NCI-H2029 treated with DMSO at 0.1 percent for 48 hours (cell line): ENCODE results near the gene PLAC1.
A peak's percentile ranks its signal among the peaks of the same experiment; 100 is the strongest.

Experiments
- DNase-seq: peaks from one replicate; lab custom pipeline; 2025; lab: John Stamatoyannopoulos, UW

PLAC1 gene

DNA sequence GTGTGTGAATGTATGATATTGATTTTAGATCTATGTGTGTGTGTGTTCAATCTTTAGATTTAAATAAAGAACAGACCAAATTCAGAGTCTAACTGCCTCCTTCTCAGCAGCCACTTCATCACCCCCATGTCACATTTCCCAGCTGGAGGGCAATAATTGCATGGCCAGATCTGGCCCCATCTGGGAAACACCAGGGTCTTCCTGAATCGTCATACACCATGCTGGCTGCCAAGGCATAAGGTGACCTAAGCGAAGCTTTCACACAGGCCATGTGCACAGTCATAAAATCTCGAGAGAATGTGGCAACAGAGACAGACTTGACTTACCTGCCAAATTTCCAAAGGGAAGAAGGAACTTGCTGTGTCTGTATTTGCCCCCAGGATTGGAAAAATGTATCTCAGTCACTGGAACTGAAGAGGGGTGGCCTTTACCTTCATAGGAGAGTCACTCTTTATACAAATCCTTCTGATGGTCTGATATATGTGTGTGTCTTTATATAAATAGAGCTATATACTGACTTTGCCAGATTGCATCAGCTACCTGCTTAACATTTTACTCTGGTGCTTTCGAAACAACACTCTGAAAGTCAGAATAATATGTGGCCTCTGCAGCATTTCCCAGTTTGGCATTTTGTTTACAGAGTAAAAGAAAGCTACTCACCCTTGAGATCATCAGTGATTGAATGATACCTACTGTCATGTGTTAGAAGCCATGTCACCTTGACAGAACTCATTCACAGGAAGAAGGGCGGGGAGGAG lies at the start of gene PLAC1:
Gene PLAC1, minus strand, starts transcription at position 470 of the 758 bp plus-strand sequence. CDS start 91,789 bp downstream, outside the sequence.
- DNase-seq, result no peak

DNA sequence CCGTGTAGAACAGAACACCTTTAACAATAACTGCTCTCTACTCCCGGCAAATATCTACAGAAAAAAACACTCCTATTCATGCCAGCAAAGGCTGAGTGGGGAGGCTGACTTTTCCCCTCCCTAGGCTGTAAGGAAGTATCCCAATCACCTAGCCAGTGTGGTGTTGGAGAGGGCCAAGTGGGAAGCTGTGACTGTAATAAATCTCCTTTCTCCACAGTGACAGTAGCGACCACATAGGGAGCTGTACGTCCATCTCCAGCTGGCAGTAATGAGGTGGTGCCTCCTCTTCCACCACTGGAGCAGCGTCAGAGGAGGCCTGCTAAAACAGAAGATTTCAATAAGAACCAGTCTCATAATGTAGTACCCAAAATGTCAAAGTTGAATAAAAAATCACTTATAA lies 47.9 kb upstream of the PLAC1 start:
- no peak for DNase-seq

DNA sequence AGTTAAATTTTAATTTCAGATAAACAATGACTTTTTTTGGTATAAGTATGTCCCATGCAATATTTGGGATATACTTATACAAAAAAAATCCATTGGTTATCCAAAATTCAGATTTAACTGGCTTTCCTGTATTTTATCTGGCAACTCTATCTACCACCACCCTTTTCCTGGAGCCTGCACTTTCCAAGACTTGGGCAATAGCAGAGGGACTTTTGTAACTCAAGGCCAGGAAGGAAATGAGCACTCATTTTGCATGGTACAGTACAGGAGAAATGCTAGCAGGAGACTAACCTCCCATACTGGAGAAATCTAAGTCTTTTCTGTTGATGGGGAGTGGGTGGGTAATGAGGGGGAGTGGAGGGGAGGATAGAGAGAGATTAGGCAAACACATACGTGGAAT lies 37.7 kb upstream of the PLAC1 start:
- no peak for DNase-seq

DNA sequence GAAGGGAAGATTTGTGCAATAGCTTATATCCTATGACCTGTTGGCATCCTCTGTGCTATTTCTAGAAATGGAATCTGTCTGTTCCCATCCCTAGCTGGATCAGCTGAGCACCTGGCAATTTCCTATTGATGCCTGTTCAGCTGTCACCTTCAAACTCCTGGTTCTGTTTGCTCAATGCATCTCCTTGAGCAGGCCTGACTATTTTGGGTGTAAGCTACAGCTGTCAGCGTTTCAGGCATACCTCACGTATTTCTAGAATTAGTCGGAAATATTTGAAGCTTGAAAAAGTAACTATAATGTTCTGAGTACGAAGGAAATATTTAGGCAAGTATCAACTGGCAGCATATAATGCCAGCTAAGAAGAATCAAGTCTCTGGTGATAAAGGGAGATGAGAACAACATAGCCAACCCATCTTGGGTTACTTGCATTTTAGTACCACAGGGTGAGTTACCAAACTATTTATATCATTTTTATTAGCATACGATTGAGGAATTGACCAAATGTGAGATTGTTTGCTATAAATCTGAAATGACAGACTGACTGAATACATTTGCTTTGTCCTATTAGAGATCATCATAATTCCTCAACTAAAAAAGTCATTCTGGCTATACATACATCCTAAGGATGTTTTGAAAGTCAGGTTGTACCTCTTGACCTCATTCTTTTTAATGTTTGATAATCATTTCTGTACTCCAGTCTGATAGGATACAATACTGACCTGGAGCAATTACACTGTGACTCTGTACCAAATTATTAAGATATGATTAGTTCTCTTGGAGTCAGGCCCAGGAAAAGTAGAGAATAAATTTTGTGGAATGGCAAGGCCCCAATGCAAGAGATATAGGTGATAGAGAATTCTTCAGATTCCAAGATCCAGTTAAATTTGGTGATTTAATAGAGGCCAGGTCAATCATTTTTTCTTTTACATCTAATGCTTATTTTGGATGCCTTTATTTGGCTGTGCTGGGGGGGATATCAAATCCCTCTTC lies 36.4 kb upstream of the PLAC1 start:
- no peak for DNase-seq

DNA sequence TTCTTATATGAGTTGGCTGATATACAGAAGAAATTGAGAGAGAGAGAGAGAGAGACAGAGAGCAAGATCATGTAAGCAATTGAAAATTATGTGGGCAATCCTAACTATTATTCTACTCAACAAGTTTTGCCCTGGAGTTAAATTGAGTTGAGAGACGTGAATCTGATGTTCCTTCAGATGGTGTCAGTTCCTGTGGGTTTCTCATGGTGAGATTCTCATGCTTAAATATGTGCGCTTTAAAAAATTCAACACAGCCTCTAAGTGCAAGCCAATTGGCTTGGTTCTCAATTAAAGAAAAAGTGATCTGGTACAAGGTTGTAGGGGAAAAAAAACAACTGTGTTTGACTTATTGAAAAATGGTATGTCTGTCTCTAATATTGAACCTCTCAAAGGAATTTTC lies 35.4 kb upstream of the PLAC1 start:
- DNase-seq, result no peak

GRCh38 chrX:134692990-134693389 lies 34.7 kb upstream of the PLAC1 start:
- no peak for DNase-seq

GRCh38 chrX:134692233-134692632 lies 34.0 kb upstream of the PLAC1 start:
- DNase-seq, result no peak

- no peak for DNase-seq
These were observed 33.2 kb upstream of the PLAC1 start for GRCh38 chrX:134691453-134691852.

- DNase-seq, result no peak
These were observed 30.6 kb upstream of the PLAC1 start for GRCh38 chrX:134688839-134689238.

- DNase-seq, result no peak
These were observed 30.0 kb upstream of the PLAC1 start for GRCh38 chrX:134688031-134688823.

- DNase-seq, result no peak
These were observed 27.4 kb upstream of the PLAC1 start for GRCh38 chrX:134685668-134686067.

DNA sequence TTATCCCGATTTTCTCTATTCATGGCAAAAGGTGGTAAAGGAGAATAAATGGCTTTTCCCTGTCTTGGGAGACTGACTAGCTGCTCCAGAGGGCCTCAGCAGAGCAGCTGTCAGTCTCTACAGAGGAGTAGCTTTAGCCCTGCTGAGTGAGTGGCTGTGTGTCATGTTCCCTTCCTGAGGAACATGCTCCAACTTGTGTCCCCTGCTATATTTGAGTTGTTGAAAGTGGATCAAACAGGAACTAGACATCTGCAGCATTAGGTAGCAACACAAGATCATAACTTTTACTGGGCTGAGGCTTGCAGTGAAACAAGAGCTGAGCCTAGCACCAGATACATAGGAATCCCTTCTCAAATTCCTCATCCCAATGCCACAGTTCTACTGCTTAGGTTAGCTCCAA lies 26.7 kb upstream of the PLAC1 start:
- DNase-seq, result no peak

GRCh38 chrX:134683351-134684005 lies 25.2 kb upstream of the PLAC1 start:
- DNase-seq, result peak; percentile 55

- no peak for DNase-seq
These were observed 23.8 kb upstream of the PLAC1 start for GRCh38 chrX:134682081-134682480.

- no peak for DNase-seq
These were observed 21.4 kb upstream of the PLAC1 start for GRCh38 chrX:134679644-134680043.

DNA sequence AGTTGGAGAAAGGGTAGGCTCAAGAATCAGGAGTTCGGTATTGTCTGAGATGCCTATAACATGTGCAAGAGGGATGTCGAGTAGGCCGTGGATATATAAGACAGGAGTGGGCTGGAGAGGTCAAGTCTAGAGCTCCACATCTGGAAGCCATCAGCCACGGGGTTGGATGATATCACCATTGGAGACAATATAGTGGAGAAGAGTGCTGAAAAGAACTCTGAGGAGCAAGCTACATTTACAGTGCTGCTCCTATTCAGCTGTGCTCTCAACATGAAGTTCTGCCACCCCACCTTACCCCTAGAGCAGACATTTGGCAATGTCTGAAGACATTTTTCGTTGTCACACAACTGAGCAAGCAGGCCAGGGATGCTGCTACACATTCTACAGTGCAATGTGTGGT lies 20.9 kb upstream of the PLAC1 start:
- no peak for DNase-seq

DNA sequence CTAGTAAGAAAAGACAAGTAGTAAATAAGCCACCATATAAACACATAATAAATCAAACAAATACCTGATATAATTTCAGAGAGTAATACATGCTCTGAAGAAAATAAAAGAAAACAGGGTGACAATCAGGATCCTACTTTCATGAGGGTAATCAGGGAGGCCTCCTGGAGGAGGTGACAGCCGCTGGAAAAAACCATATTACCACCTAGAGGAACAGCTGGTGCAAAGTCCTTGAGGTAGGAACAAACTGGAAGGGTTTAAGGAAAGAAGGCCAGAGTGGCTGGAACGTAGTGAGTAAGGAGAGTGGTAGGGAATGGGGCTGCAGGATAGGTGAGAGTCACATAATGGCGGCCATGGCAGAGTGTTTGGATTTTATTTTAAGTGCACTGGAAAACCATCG lies 19.1 kb upstream of the PLAC1 start:
- DNase-seq, result no peak

DNA sequence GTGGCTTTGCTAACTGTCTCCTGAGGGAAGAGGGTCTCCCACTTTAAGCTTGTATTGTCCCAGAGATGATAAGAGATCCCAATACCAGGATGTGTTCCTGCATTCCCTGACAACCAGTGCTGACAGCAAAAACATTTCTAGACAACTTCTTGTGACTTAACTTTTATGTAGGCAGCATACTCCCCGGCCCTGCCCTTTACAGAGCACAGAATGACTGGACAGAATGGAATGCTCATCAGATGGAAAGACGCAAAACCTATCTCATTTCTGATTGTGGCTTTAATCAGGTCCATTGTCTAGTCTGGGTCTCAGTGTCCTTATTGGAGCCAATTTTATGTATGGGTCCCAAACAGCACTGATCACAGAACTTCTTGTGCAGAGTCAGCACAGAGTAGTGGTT lies 18.2 kb upstream of the PLAC1 start:
- no peak for DNase-seq

DNA sequence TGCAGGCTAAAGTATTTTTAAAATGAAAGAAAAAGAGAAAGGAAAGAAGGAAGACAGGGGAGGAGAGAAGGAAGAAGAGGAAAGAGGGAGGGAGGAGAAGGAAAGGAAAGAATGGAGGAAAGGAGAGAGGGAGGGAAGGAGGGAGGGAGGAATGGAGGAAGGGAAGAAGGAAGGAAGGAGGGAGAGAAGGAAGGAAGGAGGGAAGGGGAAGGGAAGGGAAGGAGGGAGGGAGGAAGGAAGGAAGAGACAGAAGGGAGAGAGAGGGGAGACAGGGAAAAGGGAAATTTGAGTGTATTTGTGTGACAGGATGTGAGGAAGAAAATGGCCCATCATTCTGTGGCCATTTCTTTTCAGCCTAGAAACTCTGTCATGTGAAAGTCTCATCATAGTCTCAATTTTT lies 14.9 kb upstream of the PLAC1 start:
- no peak for DNase-seq

GRCh38 chrX:134672101-134672500 lies 13.8 kb upstream of the PLAC1 start:
- no peak for DNase-seq

GRCh38 chrX:134671294-134671693 lies 13.0 kb upstream of the PLAC1 start:
- DNase-seq, result no peak
